NCI-H1048 (cell line): ENCODE measurements around the gene NLRP8.
"Not testable (repeated sequence)": the region's sequence is repeated elsewhere in the genome, so short reads cannot be mapped to it uniquely, and the experiment has no call there.

Experiments
- DNase-seq: peaks from one replicate; lab custom pipeline; 2025; lab: John Stamatoyannopoulos, UW

Gene NLRP8

DNA sequence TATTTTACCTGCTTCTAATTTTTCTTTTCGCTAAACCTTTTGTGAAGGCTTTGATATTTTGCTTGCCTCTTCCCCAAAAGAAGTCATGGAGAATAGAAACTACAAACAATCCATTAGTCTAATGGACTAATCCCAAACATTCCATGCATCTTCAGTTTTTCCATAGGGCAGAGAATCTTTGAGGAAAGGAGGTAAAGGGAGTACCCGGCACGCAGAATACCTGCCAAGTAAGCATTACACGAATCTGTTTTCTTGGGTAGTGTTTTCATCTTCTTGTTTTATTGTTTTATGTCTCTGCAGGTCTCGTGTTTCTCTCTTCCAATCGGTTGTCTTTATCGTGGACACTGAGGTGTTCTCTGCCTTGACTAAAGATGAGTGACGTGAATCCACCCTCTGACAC is at the start of gene NLRP8:
TSS of gene NLRP8 (plus strand) at position 301 of the 400 bp plus-strand sequence.
- no peak for DNase-seq

- no peak for DNase-seq
Measured at GRCh38 chr19:55898911-55899310, 48.7 kb upstream of the NLRP8 start.

DNA sequence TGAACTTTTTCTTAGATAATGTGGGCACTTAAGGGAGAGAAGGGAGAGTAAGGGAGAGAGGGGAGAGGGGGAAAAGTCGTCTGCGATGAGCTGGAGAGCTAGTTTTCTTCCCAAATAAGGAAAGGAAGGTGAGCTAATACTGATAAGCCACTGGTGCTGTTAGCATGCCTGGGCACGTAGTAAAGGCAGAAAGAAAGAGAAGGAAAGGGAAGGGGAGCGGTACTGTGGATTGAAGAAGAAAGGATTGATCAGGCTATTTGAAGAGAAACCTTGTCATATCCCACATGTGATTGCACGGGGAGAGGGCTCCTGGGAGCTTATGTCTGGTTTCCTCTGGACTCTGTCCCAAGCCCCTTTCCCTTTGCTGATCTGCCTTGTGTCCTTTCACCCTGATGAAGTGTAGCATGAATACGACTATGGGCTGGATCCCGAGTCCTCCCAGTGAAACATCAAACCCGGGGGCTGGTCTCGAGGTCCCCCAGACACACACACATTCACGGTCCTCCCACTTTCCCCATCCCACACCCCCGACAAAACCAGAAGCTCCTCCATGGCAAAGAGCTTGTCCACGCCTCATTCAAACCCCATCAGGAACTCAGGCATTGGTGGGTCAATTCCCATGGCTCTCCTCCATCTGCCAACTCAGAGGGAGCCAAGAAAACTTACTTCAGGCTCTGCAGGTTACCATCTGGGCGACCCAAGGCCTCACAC is 46.1 kb upstream of the NLRP8 start:
- DNase-seq, result no peak

- no peak for DNase-seq
Measured at GRCh38 chr19:55902080-55902751, 45.4 kb upstream of the NLRP8 start.

GRCh38 chr19:55907286-55907685 is 40.3 kb upstream of the NLRP8 start:
- no peak for DNase-seq

DNA sequence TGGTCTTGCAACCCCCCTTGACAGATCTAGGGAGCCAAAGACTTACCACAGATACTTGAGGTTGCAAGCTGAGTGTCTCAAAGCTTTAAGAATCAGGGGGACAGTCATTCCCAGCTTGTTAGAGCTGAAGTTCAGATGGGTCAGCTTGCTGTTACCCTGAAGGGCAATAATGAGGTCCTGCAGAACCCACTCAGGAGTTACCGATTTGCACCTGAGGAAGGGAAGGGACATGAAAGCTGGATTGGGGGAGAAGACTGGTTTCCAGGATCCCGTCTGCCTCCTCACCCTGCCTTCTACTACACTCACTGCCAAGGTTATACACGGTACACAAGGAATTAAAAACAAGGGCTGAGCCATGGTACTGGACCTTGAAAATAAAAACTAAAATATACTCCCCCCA is 39.9 kb upstream of the NLRP8 start:
- no peak for DNase-seq

DNA sequence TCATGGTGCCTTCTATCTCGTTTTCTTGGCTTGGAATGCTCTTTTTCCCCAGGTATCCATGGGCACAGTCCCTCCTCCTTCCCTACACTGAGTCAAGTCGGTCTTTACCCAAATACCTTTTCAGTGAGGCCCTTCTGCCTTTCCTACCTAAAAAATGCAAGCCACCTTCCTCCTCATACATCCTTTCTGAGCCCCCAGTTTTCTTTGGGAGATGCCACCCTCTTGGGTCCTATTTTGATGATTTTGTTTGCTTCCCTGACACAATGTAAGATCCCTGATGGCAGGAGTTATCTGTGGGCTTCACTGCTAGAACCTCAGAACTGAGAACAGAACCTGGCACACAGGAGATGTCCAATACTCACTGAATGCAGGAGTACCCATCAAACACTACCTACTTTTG is 37.8 kb upstream of the NLRP8 start:
- DNase-seq, result no peak

GRCh38 chr19:55912916-55913315 is 34.7 kb upstream of the NLRP8 start:
- DNase-seq, result no peak

- DNase-seq, result no peak
Measured at GRCh38 chr19:55913643-55914268, 33.9 kb upstream of the NLRP8 start.

GRCh38 chr19:55923556-55923955 is 24.1 kb upstream of the NLRP8 start:
- no peak for DNase-seq

GRCh38 chr19:55927991-55928390 is 19.6 kb upstream of the NLRP8 start:
- no peak for DNase-seq

- not testable (repeated sequence) for DNase-seq
Measured at GRCh38 chr19:55929258-55929657, 18.4 kb upstream of the NLRP8 start.

GRCh38 chr19:55930996-55931515 is 16.6 kb upstream of the NLRP8 start:
- DNase-seq, result no peak

- no peak for DNase-seq
Measured at GRCh38 chr19:55931936-55932386, 15.7 kb upstream of the NLRP8 start, which contains the start of gene NLRP13. NLRP13 (minus strand) TSS chr19:55932336; CDS start chr19:55932311, 25 bp downstream.

DNA sequence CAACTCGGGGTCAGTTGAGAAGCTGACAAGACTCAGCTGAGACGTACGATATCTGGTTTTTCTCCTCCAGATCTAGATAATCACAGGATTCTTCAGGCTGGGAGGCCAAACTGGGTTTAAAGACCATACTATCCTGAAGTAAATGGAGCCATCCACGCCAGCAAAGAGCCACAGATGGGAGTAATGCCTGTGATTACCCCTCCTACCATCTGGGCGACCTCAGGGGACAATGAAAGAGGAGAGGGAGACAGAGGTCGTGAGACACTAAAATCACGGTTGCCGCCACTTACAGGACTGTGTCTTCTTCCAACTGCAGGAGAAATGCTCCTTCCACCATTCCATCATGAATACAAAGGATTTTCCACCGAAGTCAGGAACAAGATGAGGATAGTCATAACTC is 12.4 kb upstream of the NLRP8 start:
- no peak for DNase-seq

DNA sequence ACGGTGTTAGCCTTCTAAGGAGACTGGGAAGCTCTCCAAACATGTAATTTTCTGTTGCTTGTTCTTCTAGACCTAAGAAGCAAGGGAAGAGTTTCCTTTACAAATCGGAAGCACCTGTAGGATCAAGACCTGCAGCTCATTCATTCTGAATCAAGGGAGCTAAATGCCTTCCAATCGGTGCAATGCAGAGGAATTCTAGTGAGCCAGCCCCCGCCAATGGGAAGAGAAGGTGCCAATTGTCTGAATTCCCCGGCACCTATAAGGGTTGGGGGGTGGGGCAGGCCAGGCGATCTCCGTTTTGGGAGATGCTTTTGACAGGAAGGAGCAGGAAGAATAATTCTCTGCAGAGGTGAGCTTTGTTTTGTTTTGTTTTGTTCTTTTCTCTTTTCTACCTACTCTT is 8.4 kb upstream of the NLRP8 start:
- no peak for DNase-seq

DNA sequence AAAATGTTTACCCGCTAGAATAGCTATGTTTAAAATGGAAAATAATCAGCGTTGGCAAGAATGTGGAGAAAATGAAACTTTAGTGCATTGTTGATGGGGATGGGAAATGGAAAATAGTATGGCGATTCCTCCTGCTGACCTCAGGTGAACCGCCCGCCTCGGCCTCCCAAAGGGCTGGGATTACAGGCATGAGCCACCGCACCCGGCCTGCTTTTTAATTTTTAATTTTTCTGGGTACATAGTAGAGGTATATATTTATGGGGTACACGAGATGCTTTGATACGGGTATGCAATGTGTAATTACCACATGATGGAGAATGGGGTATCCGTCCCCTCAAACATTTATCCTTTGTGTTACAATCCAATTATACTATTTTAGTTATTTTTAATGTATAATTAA is 7.3 kb upstream of the NLRP8 start:
- DNase-seq, result no peak

DNA sequence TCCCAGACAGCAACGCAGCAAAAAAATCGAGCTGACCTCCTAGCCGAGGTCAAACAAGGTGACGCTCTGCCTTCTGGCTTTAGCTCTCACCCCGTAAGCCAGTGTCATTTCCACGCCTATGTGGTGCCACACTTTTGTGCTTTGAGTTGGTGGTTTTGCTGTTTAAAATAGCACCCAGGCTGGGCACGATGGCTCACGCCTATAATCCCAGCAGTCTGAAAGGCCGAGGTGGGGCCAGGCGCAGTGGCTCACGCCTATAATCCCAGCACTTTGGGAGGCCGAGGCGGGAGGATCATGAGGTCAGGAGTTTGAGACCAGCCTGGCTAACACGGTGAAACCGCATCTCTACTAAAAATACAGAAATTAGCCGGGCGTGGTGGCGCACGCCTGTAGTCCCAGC is 2.9 kb downstream of the NLRP8 start:
- DNase-seq, result not testable (repeated sequence)

GRCh38 chr19:55956431-55956830 is 8.8 kb downstream of the NLRP8 start:
- DNase-seq, result no peak

DNA sequence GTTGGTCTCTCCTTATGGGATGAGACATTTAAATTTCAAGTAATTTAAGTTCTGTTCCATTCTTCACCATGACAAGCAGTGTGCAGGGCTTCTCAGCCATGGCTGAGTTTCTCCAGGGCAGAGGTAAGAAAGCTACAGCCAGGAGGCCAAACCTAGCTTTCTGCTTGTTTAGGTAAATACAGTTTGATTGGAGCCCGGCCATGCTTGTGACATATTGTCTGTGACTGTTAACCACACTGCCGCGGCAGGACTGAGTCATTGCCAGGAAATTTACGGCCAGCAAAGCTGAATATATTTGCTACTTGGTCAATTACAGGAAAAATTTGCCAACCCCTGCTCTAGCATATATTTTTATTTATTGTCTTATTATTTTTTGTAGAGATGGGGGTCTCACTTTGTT is 10.7 kb downstream of the NLRP8 start:
- DNase-seq, result no peak

- DNase-seq, result no peak
Measured at GRCh38 chr19:55959996-55960675, 12.5 kb downstream of the NLRP8 start.

GRCh38 chr19:55962186-55962585 is 14.6 kb downstream of the NLRP8 start:
- no peak for DNase-seq
